ENCODE data around the gene CHAT.

Gene CHAT

DNA sequence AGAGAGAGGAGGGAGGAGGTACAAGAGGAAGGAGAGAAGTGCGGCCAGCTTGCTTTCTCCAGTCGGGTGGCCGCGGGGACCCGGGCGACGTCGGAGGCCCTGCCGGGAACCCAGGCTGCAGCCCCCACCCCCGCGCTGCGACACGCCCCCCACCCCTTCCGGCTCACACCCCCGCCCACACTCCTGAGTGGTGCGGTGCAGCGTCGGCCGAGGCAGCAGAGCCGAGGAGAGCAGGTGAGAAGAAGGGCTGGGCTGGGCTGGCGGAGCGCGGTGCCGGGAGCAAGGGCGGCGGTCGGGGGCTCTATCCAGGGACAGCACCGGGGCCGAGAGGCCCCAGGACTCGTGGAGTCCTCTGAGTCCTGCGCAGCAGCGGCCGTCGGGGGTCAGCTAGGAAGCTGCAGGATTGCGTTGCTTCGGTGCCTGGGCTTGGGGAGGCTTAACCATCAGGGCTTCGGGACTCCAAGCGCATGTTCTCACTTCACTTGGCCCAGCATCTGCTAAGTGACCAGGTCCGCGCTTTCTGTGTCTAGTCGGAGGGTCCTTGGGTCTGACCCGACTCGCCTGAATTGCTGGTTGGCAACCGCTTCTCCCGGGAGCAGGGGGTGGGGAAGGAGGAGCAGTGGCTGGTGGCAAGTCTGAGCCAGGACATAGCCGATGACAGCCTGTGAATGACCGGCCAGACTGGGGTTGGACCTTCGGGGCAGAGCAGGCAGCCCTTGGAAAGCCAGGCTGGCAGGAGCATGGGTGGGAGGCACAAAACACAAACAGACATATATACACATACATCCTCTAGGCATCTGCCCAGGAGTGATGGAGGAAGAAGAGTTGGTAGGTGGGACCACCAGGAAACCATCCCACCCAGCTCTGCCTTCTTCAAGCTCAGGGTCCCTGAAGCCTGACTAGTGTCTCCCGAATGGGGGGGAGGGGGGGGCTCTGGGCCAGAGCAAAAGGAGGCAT, 683 bp downstream of the CHAT start:
- no peak overlapping the region for H3K27ac ChIP-seq (ENCODE audit: low read length)
- H3K36me3 ChIP-seq (ENCODE audit: control insufficient read depth, low read depth, low read length) = no peaks in the 10 kb centered on the region
- peaks cover 99% of the 10 kb centered on the region for H3K27me3 ChIP-seq (ENCODE audit: control insufficient read depth, insufficient read depth, low read length)
- H3K9ac ChIP-seq (ENCODE audit: low read length) = no peak overlapping the region
- H3K4me3 ChIP-seq (ENCODE audit: low read length) = peak overlapping the region; percentile 18
- H3K4me1 ChIP-seq (ENCODE audit: control insufficient read depth, low read depth, low read length) = peaks cover 15% of the 10 kb centered on the region
- H3K9me3 ChIP-seq (ENCODE audit: control insufficient read depth, low read depth, low read length) = no peaks in the 10 kb centered on the region

DNA sequence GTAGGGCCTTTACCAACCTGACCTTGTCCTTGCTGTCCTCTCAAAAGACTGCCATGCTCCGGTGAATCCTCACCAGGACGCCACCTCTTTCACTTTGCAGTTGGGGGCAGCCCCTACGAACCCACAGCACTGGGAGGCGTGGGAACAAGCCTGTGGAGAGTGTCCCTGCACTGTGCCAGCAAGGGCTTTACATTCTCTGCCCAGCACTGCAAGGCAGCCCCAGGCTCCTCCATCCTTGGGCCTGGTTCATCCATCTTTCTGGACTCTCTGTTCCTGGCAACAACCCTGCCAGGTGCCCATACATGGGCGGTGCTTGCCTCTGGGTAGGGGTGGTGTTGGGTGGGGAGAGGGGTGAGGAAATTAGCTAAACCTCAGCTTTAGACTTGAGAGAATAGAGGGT, 1.4 kb downstream of the CHAT start:
- H3K9ac ChIP-seq (ENCODE audit: low read length) = no peak overlapping the region
- no peak overlapping the region for H3K4me3 ChIP-seq (ENCODE audit: low read length)
- peaks cover 98% of the 10 kb centered on the region for H3K27me3 ChIP-seq (ENCODE audit: control insufficient read depth, insufficient read depth, low read length)
- no peaks in the 10 kb centered on the region for H3K9me3 ChIP-seq (ENCODE audit: control insufficient read depth, low read depth, low read length)
- H3K4me1 ChIP-seq (ENCODE audit: control insufficient read depth, low read depth, low read length) = peaks cover 15% of the 10 kb centered on the region
- H3K36me3 ChIP-seq (ENCODE audit: control insufficient read depth, low read depth, low read length) = no peaks in the 10 kb centered on the region
- no peak overlapping the region for H3K27ac ChIP-seq (ENCODE audit: low read length)

DNA sequence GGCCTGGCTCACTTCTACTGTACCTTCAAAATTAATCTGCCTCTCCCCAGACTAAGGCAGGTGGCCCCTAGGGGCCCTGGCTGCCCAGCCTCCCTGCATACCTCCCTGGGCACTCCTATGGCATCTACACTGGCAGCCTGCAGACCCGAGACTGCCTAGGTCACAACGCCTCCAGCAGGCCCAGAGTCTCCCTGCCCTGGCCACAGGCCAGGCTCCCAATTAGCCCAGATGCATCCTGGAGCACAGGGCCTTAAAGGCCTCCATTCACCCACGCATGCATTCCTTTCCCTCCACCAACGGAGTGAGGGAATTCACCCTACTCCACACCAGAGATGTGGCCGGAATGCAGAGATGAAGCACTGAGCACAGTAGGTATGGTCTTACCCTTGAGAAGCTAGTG, 1.9 kb downstream of the CHAT start:
- no peaks in the 10 kb centered on the region for H3K36me3 ChIP-seq (ENCODE audit: control insufficient read depth, low read depth, low read length)
- H3K27me3 ChIP-seq (ENCODE audit: control insufficient read depth, insufficient read depth, low read length) = peaks cover 93% of the 10 kb centered on the region
- H3K4me1 ChIP-seq (ENCODE audit: control insufficient read depth, low read depth, low read length) = peaks cover 15% of the 10 kb centered on the region
- H3K9me3 ChIP-seq (ENCODE audit: control insufficient read depth, low read depth, low read length) = no peaks in the 10 kb centered on the region
- H3K4me3 ChIP-seq (ENCODE audit: low read length) = no peak overlapping the region
- no peak overlapping the region for H3K27ac ChIP-seq (ENCODE audit: low read length)
- no peak overlapping the region for H3K9ac ChIP-seq (ENCODE audit: low read length)

DNA sequence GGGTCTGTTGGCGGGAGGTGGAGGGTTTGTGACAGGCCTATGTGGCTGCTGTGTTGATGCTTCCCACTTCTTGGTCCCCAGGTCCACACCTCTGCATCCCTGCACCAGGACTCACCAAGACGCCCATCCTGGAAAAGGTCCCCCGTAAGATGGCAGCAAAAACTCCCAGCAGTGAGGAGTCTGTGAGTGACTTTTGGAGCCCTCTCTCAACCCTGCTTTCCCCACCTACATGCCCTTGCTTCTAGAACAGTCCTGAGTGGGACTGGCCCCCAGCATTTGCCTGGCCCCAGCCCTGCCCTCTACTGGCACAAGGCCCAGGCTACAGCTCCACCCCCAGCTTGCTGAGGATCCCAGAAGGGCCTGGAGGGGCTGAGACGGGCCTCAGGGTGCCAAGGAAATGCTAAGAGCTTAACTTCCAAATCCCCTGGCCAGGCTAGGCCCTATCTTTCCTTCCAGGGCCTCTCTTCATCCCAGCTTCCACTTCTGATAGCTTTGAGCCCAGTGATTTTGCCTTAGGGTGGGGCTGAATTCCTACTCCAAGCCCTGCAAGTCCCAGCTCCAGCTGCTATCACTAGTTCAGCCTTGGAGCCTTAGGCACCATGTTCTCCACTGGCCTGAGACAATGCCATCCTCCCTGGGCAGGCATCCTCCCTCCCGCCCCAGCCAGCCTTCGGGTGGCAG, 2.7 kb downstream of the CHAT start:
- H3K4me1 ChIP-seq (ENCODE audit: control insufficient read depth, low read depth, low read length) = peaks cover 15% of the 10 kb centered on the region
- H3K27ac ChIP-seq (ENCODE audit: low read length) = no peak overlapping the region
- H3K9ac ChIP-seq (ENCODE audit: low read length) = no peak overlapping the region
- H3K9me3 ChIP-seq (ENCODE audit: control insufficient read depth, low read depth, low read length) = no peaks in the 10 kb centered on the region
- no peak overlapping the region for H3K4me3 ChIP-seq (ENCODE audit: low read length)
- peaks cover 90% of the 10 kb centered on the region for H3K27me3 ChIP-seq (ENCODE audit: control insufficient read depth, insufficient read depth, low read length)
- H3K36me3 ChIP-seq (ENCODE audit: control insufficient read depth, low read depth, low read length) = no peaks in the 10 kb centered on the region

DNA sequence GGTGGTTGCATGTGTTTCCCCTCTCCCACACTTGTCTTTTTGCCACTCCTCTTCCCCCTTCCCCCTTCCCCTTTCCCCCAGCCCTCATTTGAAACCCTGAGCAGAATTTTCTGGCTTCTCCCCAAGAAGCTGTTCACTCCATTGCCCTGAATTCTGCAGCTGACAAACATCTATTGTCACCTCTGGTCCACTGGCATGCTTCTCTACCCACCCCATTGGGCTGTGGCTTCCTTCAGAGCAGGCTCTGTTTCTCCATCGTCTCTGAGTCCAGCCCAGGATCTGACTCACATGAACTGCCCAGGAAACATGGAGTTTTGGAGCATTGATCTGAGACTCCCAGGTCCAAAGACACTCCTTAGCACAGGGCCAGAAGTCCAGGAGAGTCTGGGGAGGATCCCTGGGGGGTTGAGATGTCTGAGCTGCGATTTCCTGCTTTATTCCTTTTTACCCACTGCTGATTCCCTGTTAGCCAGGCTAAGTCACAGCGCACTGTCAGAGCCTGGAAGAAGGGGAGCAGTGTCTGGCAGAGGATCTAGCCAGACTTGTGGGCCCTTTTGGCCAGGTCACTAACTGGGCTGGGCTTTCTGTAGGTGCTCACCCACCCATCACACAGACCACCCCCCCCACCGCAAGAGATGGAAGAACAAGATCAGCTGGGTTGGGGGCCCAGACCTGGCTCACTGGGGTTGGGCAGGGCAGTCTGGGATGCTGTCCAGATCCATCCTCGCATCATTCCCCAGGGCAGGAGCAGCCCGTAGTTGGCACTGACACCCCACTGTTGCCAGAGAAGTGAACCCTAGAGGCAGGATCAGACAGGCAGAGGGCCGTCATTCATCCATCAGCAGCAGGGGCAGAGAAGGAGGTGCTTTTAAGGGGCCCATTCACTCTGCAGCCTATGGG, 3.5 kb downstream of the CHAT start:
- H3K27me3 ChIP-seq (ENCODE audit: control insufficient read depth, insufficient read depth, low read length) = peaks cover 82% of the 10 kb centered on the region
- no peak overlapping the region for H3K4me3 ChIP-seq (ENCODE audit: low read length)
- H3K9me3 ChIP-seq (ENCODE audit: control insufficient read depth, low read depth, low read length) = no peaks in the 10 kb centered on the region
- no peaks in the 10 kb centered on the region for H3K36me3 ChIP-seq (ENCODE audit: control insufficient read depth, low read depth, low read length)
- H3K27ac ChIP-seq (ENCODE audit: low read length) = no peak overlapping the region
- no peak overlapping the region for H3K9ac ChIP-seq (ENCODE audit: low read length)
- peaks cover 15% of the 10 kb centered on the region for H3K4me1 ChIP-seq (ENCODE audit: control insufficient read depth, low read depth, low read length)

DNA sequence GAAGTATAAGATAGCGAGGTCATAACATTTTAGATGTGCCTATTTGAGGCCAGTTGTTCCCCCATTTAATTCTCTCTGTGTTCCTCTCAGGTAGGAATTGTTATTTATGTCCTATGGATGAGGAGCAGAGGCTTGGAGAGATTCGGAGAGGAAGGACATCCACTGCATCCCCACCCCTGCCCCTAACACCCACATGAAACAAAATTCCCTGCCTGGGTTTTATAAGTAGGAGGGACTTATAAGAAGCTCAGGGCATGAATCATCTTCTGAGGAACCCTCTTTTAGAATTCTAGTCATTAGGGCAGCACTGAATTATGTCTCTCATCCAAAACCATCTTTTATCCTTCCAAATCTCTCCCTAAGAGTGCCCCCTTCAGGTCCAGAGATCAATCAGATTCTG, 5.0 kb downstream of the CHAT start:
- Histone ChIP-seq H3K4me3 (ENCODE audit: low read length) (no peak overlapping the region), H3K27me3 (ENCODE audit: control insufficient read depth, insufficient read depth, low read length) (peaks cover 68% of the 10 kb centered on the region), H3K9ac (ENCODE audit: low read length) (no peak overlapping the region), H3K9me3 (ENCODE audit: control insufficient read depth, low read depth, low read length) (no peaks in the 10 kb centered on the region), H3K27ac (ENCODE audit: low read length) (no peak overlapping the region), H3K4me1 (ENCODE audit: control insufficient read depth, low read depth, low read length) (peaks cover 4% of the 10 kb centered on the region), H3K36me3 (ENCODE audit: control insufficient read depth, low read depth, low read length) (no peaks in the 10 kb centered on the region)

DNA sequence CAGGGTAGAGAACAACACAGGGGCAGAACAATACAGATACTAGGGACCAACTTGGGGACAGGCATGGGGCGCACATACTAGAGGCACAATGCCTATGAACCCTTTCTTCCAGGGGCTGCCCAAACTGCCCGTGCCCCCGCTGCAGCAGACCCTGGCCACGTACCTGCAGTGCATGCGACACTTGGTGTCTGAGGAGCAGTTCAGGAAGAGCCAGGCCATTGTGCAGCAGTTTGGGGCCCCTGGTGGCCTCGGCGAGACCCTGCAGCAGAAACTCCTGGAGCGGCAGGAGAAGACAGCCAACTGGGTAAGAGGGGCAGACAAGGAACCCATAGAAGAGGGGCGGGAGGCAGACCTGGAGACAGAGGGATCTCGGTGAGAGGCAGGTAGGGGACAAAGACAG, 5.8 kb downstream of the CHAT start:
- H3K36me3 ChIP-seq (ENCODE audit: control insufficient read depth, low read depth, low read length) = no peaks in the 10 kb centered on the region
- H3K4me3 ChIP-seq (ENCODE audit: low read length) = no peak overlapping the region
- no peaks in the 10 kb centered on the region for H3K9me3 ChIP-seq (ENCODE audit: control insufficient read depth, low read depth, low read length)
- peaks cover 2% of the 10 kb centered on the region for H3K4me1 ChIP-seq (ENCODE audit: control insufficient read depth, low read depth, low read length)
- H3K27me3 ChIP-seq (ENCODE audit: control insufficient read depth, insufficient read depth, low read length) = peaks cover 60% of the 10 kb centered on the region
- no peak overlapping the region for H3K27ac ChIP-seq (ENCODE audit: low read length)
- no peak overlapping the region for H3K9ac ChIP-seq (ENCODE audit: low read length)

DNA sequence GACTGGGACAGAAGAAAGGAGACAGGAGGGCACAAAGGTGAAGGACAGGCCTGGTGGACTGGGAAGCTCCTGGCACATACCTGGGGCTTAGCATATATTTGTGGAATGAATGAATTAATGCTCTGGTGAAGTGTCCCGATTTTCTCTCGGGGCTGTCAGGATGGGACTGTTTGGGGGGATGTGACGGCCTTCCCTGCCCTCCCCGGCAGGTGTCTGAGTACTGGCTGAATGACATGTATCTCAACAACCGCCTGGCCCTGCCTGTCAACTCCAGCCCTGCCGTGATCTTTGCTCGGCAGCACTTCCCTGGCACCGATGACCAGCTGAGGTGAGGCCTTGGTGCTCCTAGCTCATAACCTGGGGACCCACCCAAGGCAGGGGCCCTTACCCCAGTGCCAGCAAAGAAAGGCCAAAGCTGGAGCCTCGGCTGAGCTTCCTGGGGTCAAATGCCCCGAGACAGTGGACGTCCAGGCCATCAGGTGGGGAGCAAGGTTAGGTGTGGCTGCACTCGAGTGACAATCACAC, 6.5 kb downstream of the CHAT start:
- H3K36me3 ChIP-seq (ENCODE audit: control insufficient read depth, low read depth, low read length) = no peaks in the 10 kb centered on the region
- H3K9ac ChIP-seq (ENCODE audit: low read length) = no peak overlapping the region
- H3K4me1 ChIP-seq (ENCODE audit: control insufficient read depth, low read depth, low read length) = no peaks in the 10 kb centered on the region
- H3K4me3 ChIP-seq (ENCODE audit: low read length) = no peak overlapping the region
- H3K27ac ChIP-seq (ENCODE audit: low read length) = no peak overlapping the region
- peaks cover 52% of the 10 kb centered on the region for H3K27me3 ChIP-seq (ENCODE audit: control insufficient read depth, insufficient read depth, low read length)
- H3K9me3 ChIP-seq (ENCODE audit: control insufficient read depth, low read depth, low read length) = no peaks in the 10 kb centered on the region

DNA sequence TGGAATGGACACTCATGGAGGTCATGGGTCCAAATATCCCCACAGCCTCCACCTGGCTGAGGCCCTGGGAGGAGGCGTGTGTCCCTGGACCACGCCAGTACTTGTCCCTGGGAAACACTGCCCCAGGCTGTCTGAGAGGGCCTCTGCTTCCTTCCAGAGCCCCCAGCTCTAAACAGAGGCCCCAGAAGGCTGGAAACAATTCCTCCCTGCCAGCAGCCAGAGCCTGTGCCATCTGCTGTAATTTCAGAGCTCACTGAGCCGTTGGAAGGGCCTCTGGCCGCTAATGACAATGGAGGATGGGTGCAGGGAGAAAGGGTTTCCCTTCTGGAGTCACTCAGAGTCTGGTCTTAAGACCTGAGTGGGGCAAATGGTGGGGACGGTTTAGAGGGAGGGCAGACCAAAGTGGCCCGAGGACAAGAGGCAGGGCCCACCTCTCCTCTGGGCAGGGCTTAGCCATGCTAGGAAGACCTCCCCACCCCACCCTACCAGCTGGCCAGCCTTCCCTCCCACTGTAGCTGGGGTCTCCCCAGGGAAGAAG, 7.1 kb downstream of the CHAT start:
- Histone ChIP-seq H3K4me1 (ENCODE audit: control insufficient read depth, low read depth, low read length) (no peaks in the 10 kb centered on the region), H3K9me3 (ENCODE audit: control insufficient read depth, low read depth, low read length) (no peaks in the 10 kb centered on the region), H3K36me3 (ENCODE audit: control insufficient read depth, low read depth, low read length) (no peaks in the 10 kb centered on the region), H3K27ac (ENCODE audit: low read length) (no peak overlapping the region), H3K4me3 (ENCODE audit: low read length) (no peak overlapping the region), H3K27me3 (ENCODE audit: control insufficient read depth, insufficient read depth, low read length) (peaks cover 47% of the 10 kb centered on the region), H3K9ac (ENCODE audit: low read length) (no peak overlapping the region)

DNA sequence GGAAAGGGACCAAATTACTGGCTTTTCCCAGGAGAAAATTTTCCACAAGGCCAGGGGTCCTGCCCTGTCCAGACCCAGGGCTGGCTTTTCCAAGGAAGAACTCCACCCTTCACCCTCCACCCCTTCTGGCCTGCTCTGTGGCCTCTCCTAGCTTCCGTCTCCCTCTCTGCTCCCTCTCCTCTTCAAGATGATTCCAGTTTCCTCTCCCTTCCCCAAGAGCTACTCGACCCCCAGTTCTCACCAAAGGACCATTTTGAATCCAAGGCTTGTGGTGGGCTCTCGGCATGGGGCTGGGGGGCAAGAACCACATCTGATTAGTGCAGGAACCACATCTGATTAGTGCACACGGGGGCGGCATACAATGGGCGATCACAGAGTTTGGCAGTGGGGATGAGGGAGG, 7.7 kb downstream of the CHAT start:
- peaks cover 40% of the 10 kb centered on the region for H3K27me3 ChIP-seq (ENCODE audit: control insufficient read depth, insufficient read depth, low read length)
- H3K27ac ChIP-seq (ENCODE audit: low read length) = no peak overlapping the region
- H3K4me1 ChIP-seq (ENCODE audit: control insufficient read depth, low read depth, low read length) = no peaks in the 10 kb centered on the region
- no peaks in the 10 kb centered on the region for H3K36me3 ChIP-seq (ENCODE audit: control insufficient read depth, low read depth, low read length)
- no peak overlapping the region for H3K9ac ChIP-seq (ENCODE audit: low read length)
- no peaks in the 10 kb centered on the region for H3K9me3 ChIP-seq (ENCODE audit: control insufficient read depth, low read depth, low read length)
- no peak overlapping the region for H3K4me3 ChIP-seq (ENCODE audit: low read length)
